CD4-positive, alpha-beta T cell treated with Interleukin-1 beta for 1 hour (primary cell): ENCODE data around the gene IFRD2.
A peak's percentile ranks its signal among the peaks of the same experiment; 100 is the strongest.
"Not testable (repeated sequence)": the region's sequence is repeated elsewhere in the genome, so short reads cannot be mapped to it uniquely, and the experiment has no call there.

Experiments used
- DNase-seq, 2 donors: peaks; one replicate each; pipeline ENCODE4 v3.0.0-alpha.2; 2020 to 2022

IFRD2 gene

GRCh38 chr3:50245831-50246516, 46.3 kb downstream of the IFRD2 start:
- DNase-seq = peak; percentile 90 to 93

DNA sequence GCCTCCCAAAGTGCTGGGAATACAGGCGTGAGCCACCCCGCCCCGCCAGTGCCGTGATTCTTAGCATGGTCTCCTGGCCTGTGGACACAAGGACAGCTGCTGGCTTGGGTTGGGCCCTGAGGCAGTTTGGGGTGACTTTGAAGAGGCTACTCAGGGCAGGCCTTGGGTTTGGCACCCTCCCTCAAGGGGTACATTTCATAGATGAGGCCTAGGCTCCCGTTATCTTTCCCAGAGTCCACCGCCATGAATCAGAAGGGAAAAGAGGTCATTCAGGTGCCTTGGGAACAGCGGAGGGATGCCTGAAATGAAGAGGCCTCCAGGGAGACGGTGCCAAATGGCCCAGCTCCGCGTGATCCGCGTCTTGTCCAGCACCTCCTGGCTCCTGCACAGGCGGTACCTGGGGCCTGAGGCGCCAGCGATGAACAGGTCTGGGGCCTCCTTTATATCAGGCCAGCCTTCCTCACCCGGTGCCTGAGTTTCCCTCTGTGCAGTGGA, 46.9 kb downstream of the IFRD2 start:
- no peak for DNase-seq

DNA sequence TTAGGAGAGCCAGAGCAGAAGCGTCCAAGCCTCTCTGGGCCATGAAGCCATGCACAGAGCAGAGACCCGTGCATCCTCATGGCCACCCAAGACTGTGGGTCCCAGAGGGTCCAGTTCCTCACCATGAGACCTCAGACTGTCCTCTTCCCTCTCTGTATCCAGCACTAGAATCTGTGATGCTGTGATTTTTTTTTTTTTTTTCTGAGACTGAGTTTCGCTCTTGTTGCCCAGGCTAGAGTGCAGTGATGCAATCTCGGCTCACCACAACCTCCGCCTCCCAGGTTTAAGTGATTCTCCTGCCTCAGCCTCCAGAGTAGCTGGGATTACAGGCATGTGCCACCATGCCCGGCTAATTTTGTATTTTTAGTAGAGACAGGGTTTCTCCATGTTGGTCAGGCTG, 47.4 kb downstream of the IFRD2 start:
- not testable (repeated sequence) for DNase-seq

DNA sequence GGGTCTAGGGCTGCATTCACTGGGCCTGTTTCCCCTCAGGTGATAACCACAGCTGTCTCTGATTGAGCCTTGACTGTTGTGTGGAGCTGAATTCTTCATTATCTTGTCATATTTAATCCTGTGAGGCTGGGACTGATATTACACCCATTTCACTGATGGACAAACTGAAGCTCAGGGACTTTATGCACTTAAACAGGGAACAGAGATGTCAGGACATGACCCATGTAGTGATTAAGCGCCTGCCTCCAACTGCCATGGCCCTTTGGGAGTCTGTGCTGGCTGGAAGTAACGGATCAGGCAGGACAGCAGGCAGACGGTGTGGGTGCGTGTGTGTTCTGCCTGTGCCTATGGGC, 48.7 kb downstream of the IFRD2 start:
- DNase-seq = no peak

DNA sequence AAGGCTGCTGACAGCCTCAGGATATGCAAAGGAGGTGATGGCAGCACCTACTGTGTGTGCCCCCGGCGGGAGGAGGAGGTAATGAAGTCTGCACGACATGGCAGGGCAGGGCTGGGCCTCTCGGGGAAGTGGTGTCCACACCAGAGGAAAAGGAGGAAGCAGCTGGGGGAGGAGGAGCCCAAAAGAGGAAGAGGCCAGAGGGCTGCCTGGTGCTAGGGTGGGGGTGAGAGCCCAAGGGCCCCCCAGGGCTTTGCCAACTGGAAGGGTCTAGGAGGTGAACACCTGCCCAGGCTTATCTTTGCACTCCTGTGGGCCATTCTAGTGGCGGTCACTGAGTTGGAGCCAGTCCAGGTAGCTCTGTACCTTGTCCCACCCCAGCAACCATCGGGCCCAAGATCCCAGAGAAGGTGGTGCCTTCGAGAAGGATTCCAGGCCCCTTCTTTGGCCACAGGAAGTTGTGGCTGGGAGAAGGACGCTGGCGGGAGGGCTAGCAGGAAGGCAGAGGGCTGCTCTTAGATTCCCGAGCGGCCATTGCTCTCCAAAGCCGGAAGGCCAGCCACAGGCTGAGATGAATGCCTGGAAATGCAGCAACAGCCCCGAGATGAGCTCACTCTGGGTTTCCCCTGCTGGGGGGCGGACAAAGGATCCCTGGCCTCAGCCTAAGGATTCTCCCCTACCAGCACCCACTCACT, 49.2 kb downstream of the IFRD2 start:
- peak; percentile 48 to 86 for DNase-seq

- DNase-seq = no peak
These were observed 49.9 kb downstream of the IFRD2 start for GRCh38 chr3:50242381-50242770.

- no peak for DNase-seq
These were observed 50.4 kb downstream of the IFRD2 start for GRCh38 chr3:50241713-50242380.

DNA sequence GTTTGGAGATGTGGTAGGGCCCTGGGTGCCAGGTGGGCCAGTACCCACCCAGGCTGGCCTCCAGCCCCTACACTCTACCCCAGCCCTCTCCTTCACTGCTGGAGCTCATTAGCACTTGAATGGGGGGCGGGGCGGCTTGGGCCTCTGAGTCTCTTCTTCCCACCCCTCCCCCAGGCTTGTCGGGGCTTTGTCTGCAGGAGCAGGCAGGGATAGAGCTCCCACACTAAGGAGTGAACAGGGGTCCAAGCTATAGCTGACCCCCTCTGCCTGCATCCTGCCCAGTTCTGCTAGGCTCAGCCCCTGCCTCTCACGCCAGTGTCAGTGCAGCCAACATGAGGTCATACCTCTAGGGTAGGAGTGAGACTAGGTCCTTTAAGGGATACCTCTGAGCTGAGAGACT, 51.1 kb downstream of the IFRD2 start:
- DNase-seq = no peak

- DNase-seq = no peak
These were observed 52.6 kb downstream of the IFRD2 start for GRCh38 chr3:50239649-50240048.

GRCh38 chr3:50238549-50239026, 53.6 kb downstream of the IFRD2 start:
- peak in 1 of 2 donors; percentile 49 for DNase-seq

DNA sequence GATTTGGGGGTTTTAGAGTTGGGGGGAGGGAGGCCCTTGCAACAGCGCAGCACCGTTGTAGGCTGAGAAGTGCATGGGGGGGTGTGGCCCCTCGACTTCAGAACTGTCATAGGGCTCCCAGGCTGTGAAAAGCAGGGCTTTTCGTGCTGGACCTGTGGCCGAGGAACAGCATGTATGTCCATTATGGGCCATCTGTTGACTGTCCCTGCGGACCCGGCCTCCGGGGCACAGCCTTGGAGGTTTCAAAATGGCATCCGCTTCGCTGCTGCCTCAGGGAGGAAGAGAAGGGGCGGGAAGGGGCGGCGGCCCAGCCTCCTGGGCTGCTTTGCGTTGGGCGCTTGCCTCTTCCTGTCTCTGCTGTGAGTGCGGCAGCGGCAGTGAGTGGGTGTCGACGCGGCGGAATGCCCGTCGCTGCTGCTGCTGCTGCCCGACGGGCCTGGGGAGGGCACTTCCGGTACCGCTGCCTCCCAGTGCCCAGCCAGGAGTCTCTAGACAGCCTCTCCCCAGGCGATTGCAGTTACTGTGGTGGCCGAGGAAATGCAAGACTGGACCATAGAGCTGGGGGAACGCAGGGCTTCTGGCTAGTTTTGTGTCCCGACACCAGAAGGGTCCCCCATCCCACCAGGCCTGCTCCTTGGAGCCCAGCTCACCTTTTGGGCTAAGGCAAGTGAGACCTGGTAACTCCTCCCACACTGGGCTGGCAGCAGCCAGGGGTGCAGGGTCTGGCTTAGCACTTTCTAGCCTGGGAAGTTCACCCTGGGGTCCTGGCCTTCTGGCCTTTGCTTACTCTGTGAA, 54.3 kb downstream of the IFRD2 start:
- peak; percentile 87 to 88 for DNase-seq
